ENCODE measurements around the gene EIF5A.
"Not testable (repeated sequence)": the region's sequence is repeated elsewhere in the genome, so short reads cannot be mapped to it uniquely, and the experiment has no call there.

DNA sequence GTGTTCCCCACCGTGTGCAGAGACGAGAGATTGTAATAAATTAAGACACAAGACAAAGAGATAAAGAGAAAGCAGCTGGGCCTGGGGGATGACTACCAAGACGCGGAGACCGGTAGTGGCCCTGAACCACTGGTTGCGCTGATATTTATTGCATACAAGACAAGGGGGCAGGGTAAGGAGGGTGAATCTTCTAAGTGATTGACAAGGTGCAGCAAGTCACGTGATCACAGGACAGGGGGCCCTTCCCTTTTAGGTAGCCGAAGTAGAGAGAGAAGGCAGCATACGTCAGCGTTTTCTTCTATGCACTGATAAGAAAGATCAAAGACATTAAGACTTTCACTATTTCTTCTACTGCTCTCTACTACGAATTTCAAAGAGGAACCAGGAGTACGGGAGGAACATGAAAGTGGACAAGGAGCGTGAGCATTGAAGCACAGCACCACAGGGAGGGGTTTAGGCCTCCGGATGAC is 25.2 kb downstream of the EIF5A start:
- peak; percentile 65; the same call in 1 of the 2 replicates for TF ChIP-seq POLR2A (IDR thresholded peaks at IDR 0.05; ENCODE audit: low read depth, low read length)
- TF ChIP-seq POLR2AphosphoS5 (IDR thresholded peaks at IDR 0.05; ENCODE audit: low read depth, low read length); TAF1 (IDR thresholded peaks at IDR 0.05; ENCODE audit: borderline replicate concordance, low read depth, low read length): not testable (repeated sequence)
